K562 (cell line): ENCODE data around the gene HARS2. TPM values are rescaled to one million over a fixed set of nuclear protein-coding genes. Genes with fewer than 3 reads are reported as not detected.
A peak's percentile ranks its signal among the peaks of the same experiment; 100 is the strongest.

Experiments used
- ATAC-seq: fragments of 200-7000 bp; cut with Tn5 transposase; 3 replicates; pipeline ENCODE4 v1.9.1; 2020; ENCODE audit warnings: moderate library complexity
- BruUV-seq: library from RNA; stranded (reverse); fragments of 400-500 nt; replicated peaks from 2 replicates; lab custom pipeline; 2021; lab: Mats Ljungman, UMichigan
- CTCF ChIA-PET: fragments of 300-600 bp; formaldehyde crosslinking; extraction: SDS; loops from one replicate; lab custom pipeline; 2021; ENCODE audit warnings: low intra/inter-chr PET ratio; lab: Yijun Ruan, JAX
- POLR2A ChIA-PET: fragments of 300-600, 350-650 bp; sonication (Branson Sonifier 250); formaldehyde crosslinking; extraction: SDS; loops from one replicate; lab custom pipeline; 2021; ENCODE audit warnings: antibody characterized with exemption, inconsistent platforms; lab: Yijun Ruan, JAX
- DNase-seq, 4 experiments: peaks; one replicate each; pipeline versions ENCODE4 v3.0.0 to v3.0.0-alpha.2; 2011 to 2018; ENCODE audit warnings: low spot score in 3 of 4, mixed read lengths in 3 of 4; ENCODE audit errors: extremely low read depth in 1 of 4
- FAIRE-seq: peaks from 2 replicates; lab custom pipeline; 2011; peaks lifted over from hg19 to GRCh38; lab: Jason Lieb, UNC
- H2AFZ ChIP-seq: 2 replicates; pipeline ENCODE4 v1.6.0; 2011; ENCODE audit warnings: low read depth, low read length, control low read depth, inconsistent platforms
- H3K27ac ChIP-seq: fragments of 200-600 bp; 3 replicates; pipeline ENCODE4 v1.8.0; 2011; ENCODE audit warnings: low read depth, mild to moderate bottlenecking, control low read depth, inconsistent platforms, low read length, moderate library complexity, mixed read lengths; ENCODE audit errors: extremely low read depth
- H3K27me3 ChIP-seq, 2 experiments: fragments of 300-600 bp in 1 of 2; 2 replicates in 1 of 2; 3 replicates in 1 of 2; pipeline versions ENCODE4 v1.6.0 to v1.8.0; 2011; ENCODE audit warnings: inconsistent platforms in 2 of 2, low read length in 2 of 2, mild to moderate bottlenecking in 1 of 2, mixed read lengths in 1 of 2, moderate library complexity in 1 of 2; ENCODE audit not compliant: control insufficient read depth in 2 of 2, insufficient read depth in 2 of 2
- H3K36me3 ChIP-seq: fragments of 300-600 bp; 3 replicates; pipeline ENCODE4 v1.8.0; 2011; ENCODE audit warnings: mild to moderate bottlenecking, low read length, inconsistent platforms; ENCODE audit not compliant: control insufficient read depth, insufficient read depth
- H3K4me1 ChIP-seq, 2 experiments: fragments of 200-600 bp in 1 of 2; replicated peaks in 1 of 2; 2 replicates in 1 of 2; 3 replicates in 1 of 2; pipeline versions ENCODE4 v1.5.1 to v1.8.0; 2011; ENCODE audit warnings: inconsistent platforms in 2 of 2, low read length in 2 of 2, mild to moderate bottlenecking in 1 of 2, mixed read lengths in 1 of 2, moderate library complexity in 1 of 2; ENCODE audit not compliant: control insufficient read depth in 2 of 2, insufficient read depth in 2 of 2
- H3K4me2 ChIP-seq: 2 replicates; pipeline ENCODE4 v1.6.1; 2011; ENCODE audit warnings: low read length, control low read depth, inconsistent platforms, mixed read lengths; ENCODE audit not compliant: insufficient read depth
- H3K4me3 ChIP-seq: fragments of 200-600 bp; sonication (generic), shearing (Covaris generic); 2 replicates; pipeline ENCODE4 v1.5.1; 2016; ENCODE audit warnings: control low read depth, inconsistent platforms
- H3K79me2 ChIP-seq: fragments of 200-600 bp; 3 replicates; pipeline ENCODE4 v1.8.0; 2011; ENCODE audit warnings: low read length, inconsistent platforms; ENCODE audit not compliant: control insufficient read depth, insufficient read depth
- H3K9ac ChIP-seq, 2 experiments: 2 replicates each; pipeline versions ENCODE4 v1.6.0 to v1.6.1; 2011; ENCODE audit warnings: low read depth in 2 of 2, low read length in 2 of 2, control low read depth in 1 of 2, inconsistent platforms in 1 of 2, mild to moderate bottlenecking in 1 of 2, mixed read lengths in 1 of 2; ENCODE audit not compliant: insufficient read depth in 1 of 2
- H3K9me1 ChIP-seq: one replicate; pipeline ENCODE4 v1.6.0; 2011; ENCODE audit warnings: inconsistent platforms, mild to moderate bottlenecking, low read length, moderate library complexity; ENCODE audit not compliant: control insufficient read depth, insufficient read depth
- H3K9me3 ChIP-seq: replicated peaks from 2 replicates; pipeline ENCODE4 v1.5.1; 2011; ENCODE audit warnings: low read depth, low read length, inconsistent platforms; ENCODE audit not compliant: control insufficient read depth, insufficient read depth
- H4K20me1 ChIP-seq: replicated peaks from 2 replicates; pipeline ENCODE4 v1.6.1; 2011; ENCODE audit warnings: low read length, inconsistent platforms, mixed read lengths; ENCODE audit not compliant: control insufficient read depth, insufficient read depth
- COPS2 ChIP-seq: fragments of 450-650 bp; conservative IDR thresholded peaks from 2 replicates; pipeline ENCODE4 v1.6.1; 2016; ENCODE audit warnings: mild to moderate bottlenecking, moderate library complexity
- CREB1 ChIP-seq, 2 experiments: sonication (generic) in 1 of 2; formaldehyde crosslinking in 1 of 2; IDR thresholded peaks; 2 replicates each; pipeline versions ENCODE4 v1.6.1 to v1.8.0; 2012 to 2022; ENCODE audit warnings: inconsistent platforms in 1 of 2, mild to moderate bottlenecking in 1 of 2, missing genetic modification reagents in 1 of 2, moderate library complexity in 1 of 2
- GABPA ChIP-seq: fragments of 200-800 bp; sonication (Bioruptor generic); conservative IDR thresholded peaks from 2 replicates; pipeline ENCODE4 v1.6.1; 2016; ENCODE audit warnings: low read depth, missing genetic modification characterization, missing compliant biosample characterization
- KLF1 ChIP-seq: fragments of 450-650 bp; IDR thresholded peaks from 2 replicates; pipeline ENCODE4 v1.6.1; 2016; ENCODE audit warnings: missing genetic modification characterization, missing compliant biosample characterization
- MBD1 ChIP-seq: fragments of 250-450 bp; sonication (Bioruptor Pico); IDR thresholded peaks from 2 replicates; pipeline ENCODE4 v1.8.0; 2022; ENCODE audit warnings: inconsistent platforms
- MXD1 ChIP-seq: fragments of 250-450 bp; sonication (Bioruptor Pico); IDR thresholded peaks from 2 replicates; pipeline ENCODE4 v1.8.0; 2021; ENCODE audit warnings: borderline replicate concordance, mild to moderate bottlenecking, moderate library complexity; ENCODE audit not compliant: poor library complexity, severe bottlenecking
- NFE2L1 ChIP-seq: fragments of 450-650 bp; IDR thresholded peaks from 2 replicates; pipeline ENCODE4 v1.6.1; 2016; ENCODE audit warnings: missing genetic modification characterization, low read depth, mild to moderate bottlenecking, missing compliant biosample characterization, moderate library complexity, borderline replicate concordance
- POLR2A ChIP-seq: fragments of 450-650 bp; conservative IDR thresholded peaks from 2 replicates; pipeline ENCODE4 v1.6.1; 2016
- PRMT5 ChIP-seq: sonication (generic); formaldehyde crosslinking; IDR thresholded peaks from 2 replicates; pipeline ENCODE4 v1.5.0; 2020; ENCODE audit warnings: missing genetic modification reagents
- SETDB1 ChIP-seq: IDR thresholded peaks from one replicate; pipeline ENCODE4 v1.6.1; 2012; ENCODE audit warnings: low read length, control low read depth, inconsistent platforms
- THRAP3 ChIP-seq: fragments of 450-650 bp; IDR thresholded peaks from 2 replicates; pipeline ENCODE4 v1.6.1; 2016; ENCODE audit warnings: mild to moderate bottlenecking, inconsistent platforms, borderline replicate concordance
- YBX1 ChIP-seq: fragments of 450-650 bp; IDR thresholded peaks from 2 replicates; pipeline ENCODE4 v1.7.1; 2016; ENCODE audit warnings: mild to moderate bottlenecking
- ZFP36 ChIP-seq: fragments of 150-350 bp; IDR thresholded peaks from 2 replicates; pipeline ENCODE4 v1.6.1; 2018; ENCODE audit warnings: low read length, low read depth; ENCODE audit not compliant: partially characterized antibody
- ZKSCAN8 ChIP-seq: fragments of 200-800 bp; sonication (Bioruptor generic); IDR thresholded peaks from 2 replicates; pipeline ENCODE4 v1.6.1; 2016; ENCODE audit warnings: missing genetic modification characterization, missing compliant biosample characterization
- ZNF146 ChIP-seq: IDR thresholded peaks from one replicate; pipeline ENCODE4 v1.6.1; 2018; ENCODE audit warnings: missing compliant biosample characterization; ENCODE audit not compliant: unreplicated experiment
- ZNF347 ChIP-seq: fragments of 450-650 bp; formaldehyde crosslinking; IDR thresholded peaks from 2 replicates; pipeline ENCODE4 v1.4.0; 2020; ENCODE audit warnings: low read depth, mild to moderate bottlenecking, moderate library complexity
- ZNF431 ChIP-seq: sonication (generic); formaldehyde crosslinking; IDR thresholded peaks from 2 replicates; pipeline ENCODE4 v1.8.0; 2022; ENCODE audit warnings: mild to moderate bottlenecking, missing genetic modification reagents
- ZNF512 ChIP-seq: IDR thresholded peaks from 2 replicates; pipeline ENCODE4 v1.6.1; 2016; ENCODE audit warnings: missing genetic modification characterization, missing compliant biosample characterization
- ZNF561 ChIP-seq: fragments of 450-650 bp; formaldehyde crosslinking; conservative IDR thresholded peaks from 2 replicates; pipeline ENCODE4 v1.4.0; 2020; ENCODE audit warnings: mild to moderate bottlenecking, moderate library complexity
- ZNF766 ChIP-seq: fragments of 200-800 bp; sonication (Bioruptor generic); conservative IDR thresholded peaks from 2 replicates; pipeline ENCODE4 v1.6.1; 2016; ENCODE audit warnings: missing genetic modification characterization, missing compliant biosample characterization
- ZNF778 ChIP-seq: fragments of 450-650 bp; formaldehyde crosslinking; IDR thresholded peaks from 2 replicates; pipeline ENCODE4 v1.4.0; 2020; ENCODE audit warnings: mild to moderate bottlenecking, moderate library complexity
- WGBS: fragments of 100-300 bp; shearing (Covaris generic); methylation state at CpG from one replicate; pipeline ENCODE4 v1.1.6; 2016; ENCODE audit warnings: low coverage, mixed read lengths; ENCODE audit not compliant: insufficient coverage; ENCODE audit errors: missing lambda C conversion rate; 5-methylcytosine and 5-hydroxymethylcytosine counted together
- in situ Hi-C: fragments of 300-500 bp; cut with MboI; formaldehyde crosslinking; loops from 4 replicates; pipeline ENCODE4 v1.15.0; 2018; ENCODE audit warnings: inconsistent platforms, mixed read lengths
- intact Hi-C: fragments of 100-400 bp; cut with micrococcal nuclease; formaldehyde crosslinking; loops from 2 replicates; pipeline ENCODE4 v1.14.2; 2022
- polyA plus RNA-seq, 8 experiments: library from polyadenylated mRNA; depleted of rRNA in 4 of 8; stranded (reverse) in 5 of 8; unstranded in 3 of 8; fragments of >200 nt; fragmentation: Nextera tagmentation in 2 of 8; fragmentation: Illumina TruSeq in 1 of 8; extraction: Ambion mirVana in 2 of 8; extraction: Trizol in 1 of 8; gene quantifications; 2 replicates each; pipeline versions ENCODE4 v1.2.1 to v1.2.3, GENCODE V29; 2011 to 2014; ENCODE audit warnings: inconsistent platforms in 1 of 8, missing spikeins in 1 of 8
- total RNA-seq, 7 experiments: library from RNA; depleted of rRNA in 6 of 7; stranded (reverse); fragments of >200 nt in 6 of 7; fragmentation: Illumina TruSeq in 2 of 7; extraction: Trizol in 2 of 7; gene quantifications; 2 replicates each; pipeline versions ENCODE4 v1.2.1 to v1.2.3, GENCODE V29; 2011 to 2021; ENCODE audit warnings: low replicate concordance in 1 of 7

Gene HARS2
- total and polyA plus RNA-seq, 9 of the 15 experiments (the other 6 are each of a cell fraction or from before 2014, with no cell fraction given), result 8.5 to 41.6 (median 27.1) TPM

GRCh38 chr5:140711794-140712193 is 20.5 kb downstream of the HARS2 start:
- 5% methylated on average over 1 of the region's 1 CpG for WGBS
- ChIA-PET POLR2A (interaction anchor here (0.9 to 2.6 kb wide), 12 partner anchors 10 to 366 kb away, joined by 3 to 34 read pairs (median 4); partner anchors contain the start of genes EIF4EBP3, HARS1, HARS2 and ZMAT2), CTCF (no interaction called here)
- Histone ChIP-seq H3K27ac (peak overlapping the region; percentile 99; the same call in 2 of the 3 replicates), H3K36me3 (peaks cover 9% of the 10 kb centered on the region; the same call in 2 of the 3 replicates), H3K9me3 (no peaks in the 10 kb centered on the region), H3K4me3 (peak overlapping the region; percentile 68), H3K9ac (peak overlapping the region in 1 of 2 experiments; percentile 92; a peak in 2 of 4 replicates), H3K4me2 (no peak overlapping the region), H2AFZ (0 out of 2 replicates have a peak overlapping the region, but pooled peaks have one; percentile 94), H3K79me2 (no peaks in the 10 kb centered on the region), H4K20me1 (no peaks in the 10 kb centered on the region), H3K4me1 (peaks cover 0 to 10% of the 10 kb centered on the region in 2 experiments; a peak in 4 of 5 replicates), H3K27me3 (no peaks in the 10 kb centered on the region), H3K9me1 (no peaks in the 10 kb centered on the region)
- ATAC-seq, result no peak
- no peak for DNase-seq
- BruUV-seq, result no TSS peak
- intact Hi-C loops (loop anchor here (1.0 to 10.0 kb wide), 7 partner anchors 8 to 597 kb away; partner anchors contain the start of genes ANKHD1, PURA and TMCO6), in situ Hi-C loops (loop anchor here (5.0 kb wide), 1 partner anchor 344 kb away; no protein-coding TSS in a partner anchor)
- FAIRE-seq, result no peak
- TF ChIP-seq MBD1 (CRISPR knock-in tag) (no peak), ZNF431 (CRISPR knock-in tag) (no peak), MXD1 (CRISPR knock-in tag) (no peak), ZNF347 (CRISPR knock-in tag) (no peak), ZNF512 (tag) (peak; percentile 91), GABPA (tag) (peak; percentile 21; the same call in 1 of the 2 replicates), ZFP36 (no peak), PRMT5 (no peak), ZNF146 (no peak), ZNF766 (CRISPR knock-in tag) (no peak), ZNF561 (CRISPR knock-in tag) (no peak), KLF1 (tag) (no peak), CREB1 (IDR thresholded peaks at IDR 0.05) (no peak), CREB1 (CRISPR knock-in tag; IDR thresholded peaks at IDR 0.05) (no peak), POLR2A (no peak), NFE2L1 (tag) (no peak), ZNF778 (CRISPR knock-in tag) (no peak), ZKSCAN8 (CRISPR knock-in tag) (no peak), THRAP3 (0 out of 2 replicates have a peak, but pooled peaks have one; percentile 29), YBX1 (no peak), COPS2 (no peak), SETDB1 (no peak)
